IPS-15b (cell line): ENCODE data around the gene LVRN.

Experiments
- H3K27me3 ChIP-seq: one replicate; pipeline ENCODE4 v1.6.1; 2013; ENCODE audit warnings: low read length; ENCODE audit not compliant: control insufficient read depth, insufficient read depth
- H3K36me3 ChIP-seq: one replicate; pipeline ENCODE4 v1.6.1; 2013; ENCODE audit warnings: low read length; ENCODE audit not compliant: control insufficient read depth, insufficient read depth
- H3K4me1 ChIP-seq: one replicate; pipeline ENCODE4 v1.6.1; 2013; ENCODE audit warnings: mild to moderate bottlenecking, low read length; ENCODE audit not compliant: control insufficient read depth, insufficient read depth
- H3K4me3 ChIP-seq: one replicate; pipeline ENCODE4 v1.5.1; 2013; ENCODE audit warnings: low read depth, low read length
- H3K9ac ChIP-seq: one replicate; pipeline ENCODE4 v1.6.1; 2013; ENCODE audit warnings: low read depth, mild to moderate bottlenecking, low read length
- H3K9me3 ChIP-seq: one replicate; pipeline ENCODE4 v1.6.1; 2013; ENCODE audit warnings: mild to moderate bottlenecking, low read length; ENCODE audit not compliant: control insufficient read depth, insufficient read depth

The LVRN gene

GRCh38 chr5:115963566-115963965, 1.3 kb downstream of the LVRN start:
- no peaks in the 10 kb centered on the region for H3K4me1 ChIP-seq
- no peak overlapping the region for H3K4me3 ChIP-seq
- no peaks in the 10 kb centered on the region for H3K9me3 ChIP-seq
- H3K27me3 ChIP-seq = peaks cover 56% of the 10 kb centered on the region
- H3K36me3 ChIP-seq = no peaks in the 10 kb centered on the region
- no peak overlapping the region for H3K9ac ChIP-seq

- H3K4me1 ChIP-seq = no peaks in the 10 kb centered on the region
- no peak overlapping the region for H3K4me3 ChIP-seq
These were observed 6.5 kb downstream of the LVRN start for GRCh38 chr5:115968770-115969169.

GRCh38 chr5:115977096-115977495, 14.8 kb downstream of the LVRN start:
- no peaks in the 10 kb centered on the region for H3K4me1 ChIP-seq
- no peaks in the 10 kb centered on the region for H3K9me3 ChIP-seq
- no peaks in the 10 kb centered on the region for H3K36me3 ChIP-seq
- H3K9ac ChIP-seq = no peak overlapping the region
- H3K27me3 ChIP-seq = no peaks in the 10 kb centered on the region
- no peak overlapping the region for H3K4me3 ChIP-seq

More at GRCh38 chr5:115968770-115969169, 6.5 kb downstream of the LVRN start:
- Histone ChIP-seq H3K27me3 (peaks cover 18% of the 10 kb centered on the region), H3K36me3 (no peaks in the 10 kb centered on the region), H3K9ac (no peak overlapping the region), H3K9me3 (no peaks in the 10 kb centered on the region)

- no peak overlapping the region for H3K9ac ChIP-seq
- H3K9me3 ChIP-seq = no peaks in the 10 kb centered on the region
- no peaks in the 10 kb centered on the region for H3K27me3 ChIP-seq
- no peaks in the 10 kb centered on the region for H3K4me1 ChIP-seq
- no peak overlapping the region for H3K4me3 ChIP-seq
- no peaks in the 10 kb centered on the region for H3K36me3 ChIP-seq
These were observed 15.7 kb downstream of the LVRN start for GRCh38 chr5:115977988-115978387.

- no peak overlapping the region for H3K4me3 ChIP-seq
- H3K4me1 ChIP-seq = no peaks in the 10 kb centered on the region
- no peak overlapping the region for H3K9ac ChIP-seq
- no peaks in the 10 kb centered on the region for H3K27me3 ChIP-seq
- no peaks in the 10 kb centered on the region for H3K36me3 ChIP-seq
- no peaks in the 10 kb centered on the region for H3K9me3 ChIP-seq
These were observed 16.5 kb downstream of the LVRN start for GRCh38 chr5:115978779-115979178.

GRCh38 chr5:115979201-115980041, 17.1 kb downstream of the LVRN start:
- H3K4me3 ChIP-seq = no peak overlapping the region
- H3K4me1 ChIP-seq = no peaks in the 10 kb centered on the region
- no peaks in the 10 kb centered on the region for H3K36me3 ChIP-seq
- no peaks in the 10 kb centered on the region for H3K27me3 ChIP-seq
- H3K9ac ChIP-seq = no peak overlapping the region
- no peaks in the 10 kb centered on the region for H3K9me3 ChIP-seq

- no peaks in the 10 kb centered on the region for H3K36me3 ChIP-seq
- no peaks in the 10 kb centered on the region for H3K4me1 ChIP-seq
- no peak overlapping the region for H3K4me3 ChIP-seq
- no peaks in the 10 kb centered on the region for H3K9me3 ChIP-seq
- no peak overlapping the region for H3K9ac ChIP-seq
- no peaks in the 10 kb centered on the region for H3K27me3 ChIP-seq
These were observed 21.2 kb downstream of the LVRN start for GRCh38 chr5:115983519-115983918.

GRCh38 chr5:115985802-115986757, 23.8 kb downstream of the LVRN start:
- no peaks in the 10 kb centered on the region for H3K36me3 ChIP-seq
- H3K4me3 ChIP-seq = no peak overlapping the region
- H3K9me3 ChIP-seq = no peaks in the 10 kb centered on the region
- H3K9ac ChIP-seq = no peak overlapping the region
- no peaks in the 10 kb centered on the region for H3K4me1 ChIP-seq
- H3K27me3 ChIP-seq = no peaks in the 10 kb centered on the region

- Histone ChIP-seq H3K9ac (no peak overlapping the region), H3K9me3 (no peaks in the 10 kb centered on the region), H3K27me3 (no peaks in the 10 kb centered on the region), H3K36me3 (no peaks in the 10 kb centered on the region), H3K4me3 (no peak overlapping the region), H3K4me1 (no peaks in the 10 kb centered on the region)
These were observed 25.7 kb downstream of the LVRN start for GRCh38 chr5:115988002-115988401.

- Histone ChIP-seq H3K9ac (no peak overlapping the region), H3K4me1 (no peaks in the 10 kb centered on the region), H3K9me3 (no peaks in the 10 kb centered on the region), H3K4me3 (no peak overlapping the region), H3K36me3 (no peaks in the 10 kb centered on the region), H3K27me3 (no peaks in the 10 kb centered on the region)
These were observed 30.6 kb downstream of the LVRN start for GRCh38 chr5:115992848-115993350.

GRCh38 chr5:115995351-115995750, 33.1 kb downstream of the LVRN start:
- Histone ChIP-seq H3K4me3 (no peak overlapping the region), H3K27me3 (no peaks in the 10 kb centered on the region), H3K36me3 (no peaks in the 10 kb centered on the region), H3K9me3 (no peaks in the 10 kb centered on the region), H3K4me1 (no peaks in the 10 kb centered on the region), H3K9ac (no peak overlapping the region)
